T-helper 9 cell (primary cell): Measurements from ENCODE around the gene ASPDH.
"Not testable (repeated sequence)": the region's sequence is repeated elsewhere in the genome, so short reads cannot be mapped to it uniquely, and the experiment has no call there.

Source experiments
- DNase-seq: peaks from one replicate; pipeline ENCODE4 v3.0.0-alpha.2; 2020

ASPDH gene

GRCh38 chr19:50476224-50476906 is 37.3 kb downstream of the ASPDH start, which contains the start of the genes EMC10 and GARIN5A:
Gene EMC10 (plus strand): TSS chr19:50476507. CDS start chr19:50476545, 38 bp downstream.
Gene GARIN5A (minus strand): TSS chr19:50476848. CDS start chr19:50476388, 460 bp downstream.
- peak; percentile 84 for DNase-seq

DNA sequence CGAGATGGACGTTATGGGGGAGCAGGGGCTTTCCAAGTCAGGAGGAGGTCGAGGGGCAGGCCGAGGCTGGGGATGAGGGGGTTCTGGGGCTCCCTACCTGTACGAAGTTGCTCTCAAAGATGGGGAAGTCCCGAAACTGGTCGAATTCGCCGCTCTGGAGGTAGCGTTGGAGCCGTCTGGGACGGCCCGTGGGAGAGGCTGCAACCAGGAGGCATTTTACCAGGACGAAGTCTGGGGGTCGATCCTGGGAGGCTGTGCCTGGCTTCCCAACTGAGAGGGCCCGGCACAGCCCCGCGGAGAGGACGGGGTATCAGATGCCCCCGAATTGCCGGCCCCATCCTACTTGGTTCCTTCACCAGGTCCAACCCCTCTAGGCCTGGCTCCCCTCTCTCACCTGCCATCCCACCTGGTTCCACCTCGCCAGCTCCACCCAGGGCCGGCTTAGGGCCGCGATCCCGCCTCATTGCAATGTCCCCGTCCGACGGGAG is 37.9 kb downstream of the ASPDH start:
- no peak for DNase-seq

DNA sequence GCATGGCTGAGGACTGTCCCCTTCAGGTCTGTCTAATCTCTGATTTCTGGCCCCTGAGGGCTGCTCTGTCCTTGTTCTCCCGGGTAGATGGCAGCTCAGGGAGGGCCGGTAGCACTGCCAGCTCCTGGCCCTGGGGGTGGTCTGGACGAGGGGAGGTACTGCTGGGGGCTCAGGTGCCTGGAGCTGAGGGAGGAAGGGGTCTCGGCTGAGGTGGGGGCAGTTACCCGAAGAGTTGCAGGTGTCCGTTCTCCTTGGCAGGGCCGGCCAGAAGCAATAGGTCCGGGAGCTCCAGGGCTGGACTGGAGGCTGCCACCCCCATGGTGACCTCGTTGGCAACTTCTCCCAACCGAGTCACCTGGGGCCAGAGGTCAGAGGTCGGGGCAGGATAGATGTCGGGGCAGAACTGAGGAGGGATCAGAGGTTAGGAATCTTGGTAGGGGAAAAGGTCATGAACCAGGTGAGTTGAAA is 38.6 kb downstream of the ASPDH start:
- DNase-seq = no peak

- not testable (repeated sequence) for DNase-seq
Observed at GRCh38 chr19:50473336-50473735, 40.4 kb downstream of the ASPDH start.

DNA sequence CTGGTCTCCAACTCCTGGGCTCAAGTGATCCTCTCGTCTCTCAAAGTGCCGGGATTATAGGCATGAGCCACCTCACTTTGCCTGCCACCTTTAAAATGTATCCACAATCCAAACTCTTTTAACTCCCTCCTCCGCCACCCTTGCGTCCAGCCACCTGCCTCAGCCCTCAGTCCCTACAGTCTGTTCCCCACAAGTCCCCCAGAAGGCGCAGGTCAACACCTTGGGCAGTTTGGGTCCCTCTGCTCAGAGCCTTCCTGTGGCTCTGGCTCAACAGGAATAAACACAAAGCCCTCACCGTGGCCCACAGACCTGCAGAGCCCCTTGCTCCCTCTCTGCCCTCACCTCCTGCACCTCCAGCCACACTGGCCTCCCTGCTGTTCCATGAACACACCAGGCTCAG is 44.9 kb downstream of the ASPDH start:
- no peak for DNase-seq

DNA sequence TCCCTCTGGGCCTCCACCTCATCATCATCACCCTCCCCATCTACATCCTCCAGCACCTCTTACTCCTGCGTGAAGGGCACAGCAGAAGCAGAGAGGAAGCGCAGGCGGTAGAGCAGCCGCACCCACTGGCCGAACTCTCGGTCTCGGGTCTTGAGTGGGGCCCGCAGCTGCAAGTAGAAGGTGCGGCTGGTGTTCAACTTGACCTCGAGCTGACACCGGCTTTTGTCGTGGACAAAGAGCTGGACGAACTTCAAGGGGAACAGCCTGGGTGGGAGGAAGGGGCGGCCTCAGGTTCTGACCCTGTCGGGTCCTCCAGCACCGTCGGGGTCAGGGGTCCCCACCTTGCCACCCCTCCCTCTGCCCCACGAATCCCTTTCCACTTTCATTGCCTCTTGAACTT is 46.1 kb downstream of the ASPDH start:
- DNase-seq = no peak

- DNase-seq = no peak
Observed at GRCh38 chr19:50466706-50467039, 47.0 kb downstream of the ASPDH start.

DNA sequence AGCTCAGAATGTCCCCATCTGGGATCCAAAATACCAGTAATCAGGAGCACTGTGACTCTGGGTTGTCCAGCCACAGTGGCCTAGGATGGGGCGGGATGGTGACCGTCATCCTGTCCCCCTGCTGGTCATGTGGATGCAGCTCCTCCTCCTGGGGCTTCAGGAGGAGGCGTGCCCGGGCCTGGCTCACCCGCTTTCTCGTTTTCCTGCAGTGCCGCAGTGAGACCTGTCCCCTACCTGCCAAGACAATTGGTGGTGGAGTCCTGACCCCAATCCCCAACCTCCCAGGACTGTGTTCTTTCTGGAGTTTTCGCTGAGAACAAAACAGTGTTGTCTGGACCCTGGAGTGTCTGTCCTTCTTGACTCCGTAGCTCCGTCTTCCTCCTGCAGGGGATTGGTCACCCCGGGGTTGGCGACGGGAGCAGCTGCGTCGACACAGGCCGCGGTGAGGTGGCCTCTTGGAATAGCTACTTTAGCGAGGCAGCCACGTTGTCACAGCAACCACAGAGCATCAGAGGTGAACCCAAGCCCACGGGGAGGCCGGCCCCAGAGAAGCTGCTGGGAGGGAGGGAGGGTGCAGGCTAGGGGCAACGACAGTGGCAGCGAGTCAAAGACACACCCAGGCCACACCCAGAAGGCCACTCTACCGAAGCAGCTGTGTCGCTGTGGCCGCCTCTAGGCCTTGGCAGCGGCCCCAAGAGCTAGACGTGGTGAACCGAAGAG is 47.6 kb downstream of the ASPDH start:
- no peak for DNase-seq

GRCh38 chr19:50465000-50465399 is 48.7 kb downstream of the ASPDH start:
- no peak for DNase-seq

GRCh38 chr19:50464348-50464747 is 49.4 kb downstream of the ASPDH start:
- DNase-seq = no peak

DNA sequence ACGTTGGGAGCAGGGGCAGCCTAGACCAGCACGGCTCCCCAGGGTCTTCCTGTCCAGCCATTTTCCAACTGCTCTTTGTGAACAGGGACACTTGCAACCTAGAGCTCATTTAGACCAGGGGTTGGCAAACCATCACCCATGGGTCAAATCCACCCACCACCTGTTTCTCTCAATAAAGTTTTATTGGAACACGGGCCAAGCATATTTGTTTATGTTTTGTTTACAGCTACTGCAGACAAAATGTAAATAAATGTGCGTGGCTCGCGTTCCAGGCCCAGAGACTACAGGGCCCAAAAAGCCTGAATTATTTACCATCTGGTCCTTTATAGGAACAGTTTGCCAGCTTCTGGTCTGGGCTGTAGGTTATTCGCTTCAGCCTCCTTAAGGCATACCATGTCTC is 50.7 kb downstream of the ASPDH start:
- DNase-seq = no peak
